NCI-H128 (cell line): ENCODE results near the gene KCNJ1.
A peak's percentile ranks its signal among the peaks of the same experiment; 100 is the strongest.

Source experiments
- DNase-seq: peaks from one replicate; lab custom pipeline; 2025; ENCODE audit not compliant: unreplicated experiment; lab: John Stamatoyannopoulos, UW

The KCNJ1 gene

GRCh38 chr11:128852327-128853023 lies 14.6 kb downstream of the KCNJ1 start:
- no peak for DNase-seq

GRCh38 chr11:128848815-128849455 lies 18.2 kb downstream of the KCNJ1 start:
- DNase-seq = no peak

- no peak for DNase-seq
These were observed 20.1 kb downstream of the KCNJ1 start for GRCh38 chr11:128846985-128847384.

- no peak for DNase-seq
These were observed 21.7 kb downstream of the KCNJ1 start for GRCh38 chr11:128845334-128845780.

GRCh38 chr11:128843198-128843785 lies 23.8 kb downstream of the KCNJ1 start:
- no peak for DNase-seq

GRCh38 chr11:128841461-128842072 lies 25.5 kb downstream of the KCNJ1 start:
- DNase-seq = no peak

- DNase-seq = no peak
These were observed 26.3 kb downstream of the KCNJ1 start for GRCh38 chr11:128840783-128841182.

- DNase-seq = no peak
These were observed 27.0 kb downstream of the KCNJ1 start for GRCh38 chr11:128840137-128840536.

GRCh38 chr11:128839081-128839480 lies 28.0 kb downstream of the KCNJ1 start:
- DNase-seq = no peak

GRCh38 chr11:128837627-128838026 lies 29.5 kb downstream of the KCNJ1 start:
- DNase-seq = no peak

GRCh38 chr11:128835741-128836430 lies 31.2 kb downstream of the KCNJ1 start:
- DNase-seq = no peak

GRCh38 chr11:128834157-128834556 lies 32.9 kb downstream of the KCNJ1 start:
- no peak for DNase-seq

- DNase-seq = no peak
These were observed 35.0 kb downstream of the KCNJ1 start for GRCh38 chr11:128832121-128832497.

GRCh38 chr11:128831174-128832120 lies 35.6 kb downstream of the KCNJ1 start:
- peak; percentile 32 for DNase-seq

GRCh38 chr11:128830290-128831173 lies 36.6 kb downstream of the KCNJ1 start:
- no peak for DNase-seq

GRCh38 chr11:128828350-128828749 lies 38.7 kb downstream of the KCNJ1 start:
- DNase-seq = no peak

GRCh38 chr11:128827191-128827893 lies 39.8 kb downstream of the KCNJ1 start:
- no peak for DNase-seq

- DNase-seq = no peak
These were observed 41.9 kb downstream of the KCNJ1 start for GRCh38 chr11:128825050-128825784.
